ENCODE results near the gene TFAM.
"Not testable (repeated sequence)": the region's sequence is repeated elsewhere in the genome, so short reads cannot be mapped to it uniquely, and the experiment has no call there.

TFAM gene

DNA sequence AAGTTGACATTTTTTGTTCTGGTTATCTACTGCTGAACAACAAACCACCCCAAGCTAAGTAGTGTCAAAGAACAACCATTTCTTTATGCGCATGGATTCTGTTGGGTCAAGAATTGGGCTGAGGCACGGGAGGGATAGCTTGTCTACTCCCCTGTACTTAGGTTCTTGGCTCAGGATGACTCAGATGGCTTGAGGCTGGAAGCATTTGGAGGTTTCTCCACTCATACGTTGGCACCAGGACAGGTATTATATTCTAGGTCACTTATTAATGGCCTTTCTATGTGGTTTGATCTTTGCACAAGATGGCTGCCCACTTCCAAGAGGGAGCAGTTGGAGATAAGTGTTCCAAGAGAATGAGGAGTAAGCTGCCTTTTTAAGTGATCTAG is 11.8 kb upstream of the TFAM start:
- no peak for DNase-seq

DNA sequence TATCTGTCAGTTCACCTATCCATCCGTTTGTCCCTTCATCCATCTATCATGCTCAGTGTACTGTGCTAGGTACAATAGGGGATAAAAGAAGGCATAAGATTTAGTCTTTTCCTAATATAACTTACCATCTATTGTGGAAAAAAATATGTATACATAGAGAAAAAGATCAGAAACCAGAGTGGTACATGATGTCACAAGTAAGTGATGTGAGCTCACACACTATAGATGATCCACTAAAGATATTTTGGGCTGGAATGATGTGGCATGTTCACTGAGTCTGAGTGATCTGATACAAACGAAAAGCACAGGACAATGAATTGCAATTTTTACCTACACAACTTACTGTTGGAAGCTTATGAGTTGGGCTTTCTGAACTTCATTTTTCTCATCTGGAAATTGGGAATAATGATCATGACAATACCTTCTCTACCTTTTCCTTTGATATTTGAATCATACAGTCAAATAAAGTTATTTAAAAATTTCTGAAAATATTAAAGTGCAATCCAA is 2.7 kb upstream of the TFAM start:
- DNase-seq = no peak

DNA sequence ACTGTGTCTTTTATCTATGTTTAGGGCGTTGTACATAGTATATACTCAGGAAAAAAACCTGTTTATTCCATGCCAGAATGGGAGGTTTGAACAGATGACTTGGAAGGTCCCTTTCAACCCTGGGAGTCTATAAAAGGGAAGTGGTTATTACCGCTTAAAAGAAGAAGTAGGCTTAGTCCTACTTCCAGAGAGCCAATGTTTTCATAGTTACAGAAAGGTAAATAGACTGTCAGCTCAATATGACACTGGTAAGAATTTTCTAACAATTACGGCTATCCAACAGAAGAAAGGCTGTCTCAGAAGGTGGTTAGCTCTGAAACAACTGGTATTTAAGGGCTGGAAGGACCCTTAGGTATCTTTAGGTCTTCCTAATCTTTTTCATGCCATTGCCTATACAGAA is 1.1 kb upstream of the TFAM start:
- DNase-seq = no peak

DNA sequence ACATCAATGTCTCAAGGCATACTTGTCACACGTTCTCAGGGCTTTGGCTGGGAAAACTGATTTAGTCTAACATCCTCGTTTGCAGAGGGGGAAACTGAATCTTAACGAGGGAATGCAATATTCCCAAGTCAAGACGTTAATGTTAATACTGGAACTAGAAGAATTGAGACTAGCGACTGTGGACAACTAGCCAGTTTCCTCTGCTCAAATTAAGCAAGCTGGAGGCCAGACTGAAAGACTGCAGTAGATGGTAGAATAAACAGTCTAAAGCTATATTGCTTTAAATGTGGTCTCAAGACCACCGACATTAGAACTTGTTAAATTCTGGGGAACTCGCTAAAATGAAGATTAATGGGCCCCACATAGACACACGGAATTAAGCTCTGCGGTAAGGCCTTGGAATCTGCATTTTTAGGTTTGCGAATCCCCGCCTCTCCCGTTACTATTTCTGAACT is 639 bp upstream of the TFAM start:
- no peak for DNase-seq

DNA sequence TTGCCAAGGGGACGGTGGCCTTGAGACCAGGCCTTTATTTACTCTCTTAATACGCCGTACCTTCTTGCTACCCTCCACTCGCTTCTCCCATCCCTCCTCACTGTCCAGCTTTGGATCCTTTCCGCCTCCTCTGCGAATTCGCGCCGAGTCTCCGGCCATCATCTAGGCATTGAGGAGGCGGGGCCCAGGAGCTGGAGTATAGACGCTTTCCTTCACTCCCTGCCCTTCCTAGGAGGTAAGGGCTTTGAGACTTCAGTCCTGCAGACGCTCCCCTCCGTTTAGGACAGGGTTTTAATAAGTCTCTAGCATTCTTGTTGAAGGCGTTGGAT is 538 bp downstream of the TFAM start:
- no peak for DNase-seq

DNA sequence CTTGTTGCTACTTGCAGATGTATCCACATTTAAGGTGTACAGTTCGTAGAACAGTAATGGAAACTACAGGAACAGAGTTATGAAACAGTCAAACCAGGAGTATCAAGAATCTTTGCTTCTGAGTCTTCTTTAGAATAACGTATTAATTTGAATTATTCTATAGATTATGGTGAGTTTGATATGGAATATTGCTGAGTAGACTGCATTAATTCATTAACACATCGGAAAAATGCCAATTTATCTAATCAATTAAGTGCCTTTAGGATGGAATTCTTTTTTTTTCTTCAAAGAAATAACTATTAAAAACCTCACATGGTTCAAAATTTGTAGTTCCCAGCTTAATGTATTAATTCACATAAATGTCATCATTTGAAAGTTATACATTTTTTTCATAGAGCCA is 3.8 kb downstream of the TFAM start:
- no peak for DNase-seq

DNA sequence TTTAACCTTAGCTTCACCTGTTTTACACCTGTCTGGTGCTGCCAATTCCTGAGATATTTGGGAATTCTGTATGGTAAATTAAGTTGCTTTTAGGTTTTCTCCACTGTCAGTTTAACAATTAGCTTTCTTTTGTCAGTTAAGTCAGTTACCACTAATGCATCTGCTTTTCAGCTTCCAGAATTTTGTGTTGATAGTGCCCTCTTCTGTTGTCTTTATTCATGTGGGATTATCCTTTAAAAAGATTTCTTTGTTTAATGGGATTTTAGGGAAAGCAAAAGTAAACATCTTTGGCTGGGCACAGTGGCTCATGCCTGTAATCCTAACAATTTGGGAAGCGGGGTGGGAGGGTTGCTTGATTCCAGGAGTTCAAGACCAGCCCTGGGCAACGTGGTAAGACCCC is 8.1 kb downstream of the TFAM start:
- no peak for DNase-seq

DNA sequence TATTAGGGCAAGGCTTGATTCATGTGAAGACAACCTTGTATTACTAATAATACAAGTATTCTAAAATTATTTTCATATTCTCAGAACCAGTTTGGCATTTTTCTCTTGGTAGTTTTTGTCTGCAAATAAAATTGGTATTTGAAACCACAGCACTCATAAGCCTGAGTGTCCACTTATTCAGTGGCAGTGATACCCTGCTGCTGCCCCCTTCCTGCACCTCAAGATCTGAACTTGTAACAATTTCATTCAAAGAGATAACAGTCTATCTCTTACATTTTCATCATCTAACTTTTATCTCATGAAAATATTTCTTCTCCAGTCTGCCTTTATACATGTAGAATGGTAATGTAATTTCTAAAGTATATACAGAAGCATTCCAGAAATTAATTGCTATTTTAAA is 9.3 kb downstream of the TFAM start:
- no peak for DNase-seq

DNA sequence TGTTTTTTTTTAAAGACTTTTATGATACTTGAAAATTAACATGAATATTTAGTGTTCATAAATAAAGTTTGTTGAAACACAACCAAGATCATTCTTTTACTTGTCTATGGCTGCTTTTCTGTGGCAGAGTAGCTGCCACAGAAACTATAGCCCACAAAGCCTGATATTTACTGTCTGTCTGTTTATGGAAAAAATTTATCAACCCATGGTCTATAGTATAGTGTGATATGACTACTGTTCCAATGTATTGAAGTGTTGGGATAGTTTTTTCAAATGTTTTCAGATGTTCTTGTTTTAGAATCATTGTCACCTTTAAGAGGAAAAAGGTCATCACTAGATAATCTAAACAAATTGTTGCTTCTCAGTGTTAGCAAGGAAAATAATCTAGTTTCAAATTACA is 10.8 kb downstream of the TFAM start:
- DNase-seq = no peak

DNA sequence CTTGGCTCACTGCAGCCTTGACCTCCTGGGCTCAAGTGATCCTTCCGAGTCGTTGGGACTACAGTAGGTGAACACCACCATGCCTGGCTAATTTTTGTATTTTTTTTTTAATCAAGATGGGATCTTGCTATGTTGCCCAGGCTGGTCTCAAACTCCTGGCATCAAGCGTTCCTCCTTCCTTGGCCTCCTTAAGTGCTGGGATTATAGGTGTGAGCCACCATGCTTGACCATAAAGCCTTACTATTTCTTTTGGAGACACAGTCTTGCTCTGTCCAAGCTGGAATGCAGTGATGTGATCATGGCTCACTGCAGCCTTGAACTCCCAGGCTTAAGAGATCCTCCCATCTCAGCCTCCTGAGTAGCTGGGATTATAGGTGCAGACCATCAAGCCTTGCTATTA is 12.6 kb downstream of the TFAM start:
- no peak for DNase-seq

DNA sequence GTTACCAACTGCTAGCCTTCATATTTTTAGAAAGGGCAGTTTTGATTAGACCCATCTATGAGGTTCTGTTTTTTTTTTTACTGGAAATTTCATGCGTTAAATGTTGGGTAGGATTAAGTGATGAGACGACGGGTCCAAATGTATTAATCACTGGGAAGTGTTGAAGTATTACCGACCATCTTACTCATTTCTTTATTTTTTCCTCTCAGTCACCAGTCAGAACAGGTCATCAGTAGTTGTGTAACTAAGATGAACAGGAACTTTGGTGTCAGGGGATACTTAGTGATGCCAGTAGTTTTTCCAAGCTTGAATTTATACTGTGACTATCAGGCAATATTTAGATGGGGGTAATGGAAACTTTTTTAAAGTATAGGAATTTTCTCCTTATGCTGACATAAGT is 14.2 kb downstream of the TFAM start:
- DNase-seq = no peak

DNA sequence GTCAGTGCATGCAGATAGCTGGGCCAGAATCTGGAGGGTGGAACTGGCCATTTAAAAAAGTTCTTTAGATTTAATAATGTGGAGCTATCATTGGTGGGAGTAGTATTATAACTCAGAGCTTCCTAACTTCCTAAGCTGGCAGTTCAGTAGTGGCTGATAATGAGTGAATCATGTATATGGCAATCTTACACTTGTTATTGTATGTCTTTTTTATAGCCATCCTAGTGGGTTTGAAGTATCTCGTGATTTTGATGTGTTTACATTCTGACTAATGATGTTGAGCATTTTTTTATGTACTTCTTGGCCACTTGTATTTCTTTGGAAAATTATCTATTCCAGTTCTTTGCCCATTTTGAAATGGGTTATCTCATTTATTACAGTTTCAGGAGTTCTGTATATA is 15.4 kb downstream of the TFAM start:
- DNase-seq = no peak

DNA sequence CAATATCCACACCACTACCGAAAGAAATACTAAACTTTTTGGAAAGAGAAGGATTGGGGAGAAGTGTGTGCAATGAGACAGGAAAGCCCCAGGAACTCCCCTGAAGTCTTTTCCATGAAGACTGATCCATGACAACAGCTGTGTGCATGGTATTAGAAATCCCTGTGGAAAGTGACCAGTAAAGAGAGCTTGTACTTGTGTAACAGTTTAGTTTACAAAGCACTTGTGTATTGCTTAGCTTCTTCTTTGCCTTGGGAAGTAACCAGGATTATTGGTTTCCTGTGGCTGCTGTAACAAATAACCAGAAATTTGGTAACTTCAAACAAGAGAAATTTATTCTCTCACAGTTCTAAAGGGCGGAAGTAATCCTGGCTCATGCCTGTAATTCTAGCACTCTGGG is 18.8 kb downstream of the TFAM start:
- DNase-seq = no peak

DNA sequence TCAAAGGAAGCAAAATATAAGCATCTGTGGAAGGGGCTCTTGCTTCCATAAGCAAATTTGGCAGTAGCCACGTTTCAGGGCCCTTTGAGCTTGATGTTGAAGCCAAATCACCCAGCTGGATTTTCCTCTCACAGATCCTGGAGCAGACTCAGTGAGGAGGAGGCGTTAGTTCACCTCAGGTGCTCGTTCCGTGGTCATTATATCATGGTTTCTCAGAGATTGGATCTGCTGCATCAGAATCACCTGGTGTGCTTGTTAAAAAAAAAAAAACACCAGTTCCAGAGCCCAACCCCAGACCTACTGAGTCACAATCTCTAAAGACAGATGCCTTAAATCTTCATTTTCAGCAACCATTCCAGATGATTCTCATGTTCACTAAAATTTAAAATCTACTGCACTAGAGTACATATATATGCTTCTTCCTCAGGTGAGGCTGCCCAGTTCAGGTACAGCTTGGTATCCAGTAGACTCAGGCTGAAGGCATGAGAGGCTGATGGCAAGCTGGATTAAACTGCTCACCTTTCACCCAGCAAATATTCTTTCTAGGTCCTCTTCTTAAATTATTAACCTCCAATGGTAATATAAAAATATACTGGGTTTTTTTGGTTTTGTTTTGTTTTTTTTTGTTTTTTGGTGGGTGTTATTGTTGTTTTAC is 24.9 kb downstream of the TFAM start:
- DNase-seq = no peak

DNA sequence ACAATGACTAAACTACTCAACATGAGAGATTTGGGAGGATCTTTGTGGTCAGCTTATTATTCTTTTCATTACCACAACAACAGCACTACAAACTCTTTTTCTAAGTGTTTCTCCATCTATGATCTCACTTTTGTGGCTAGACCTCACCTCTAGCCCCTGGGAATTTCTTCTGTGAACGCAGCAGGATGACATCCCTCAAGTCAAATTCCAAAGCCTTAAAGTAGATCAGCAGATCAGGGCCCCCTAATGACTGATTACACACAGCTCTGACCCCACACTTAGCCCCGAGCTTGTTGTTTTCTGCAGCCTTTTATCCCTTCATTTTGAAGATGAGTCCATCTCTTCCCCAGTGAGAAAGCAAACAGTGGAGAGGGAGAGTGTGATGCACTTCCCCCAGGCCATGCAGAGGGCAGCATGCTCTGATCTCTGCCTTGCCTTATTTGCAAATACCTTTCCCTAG is 27.3 kb downstream of the TFAM start:
- DNase-seq = no peak

DNA sequence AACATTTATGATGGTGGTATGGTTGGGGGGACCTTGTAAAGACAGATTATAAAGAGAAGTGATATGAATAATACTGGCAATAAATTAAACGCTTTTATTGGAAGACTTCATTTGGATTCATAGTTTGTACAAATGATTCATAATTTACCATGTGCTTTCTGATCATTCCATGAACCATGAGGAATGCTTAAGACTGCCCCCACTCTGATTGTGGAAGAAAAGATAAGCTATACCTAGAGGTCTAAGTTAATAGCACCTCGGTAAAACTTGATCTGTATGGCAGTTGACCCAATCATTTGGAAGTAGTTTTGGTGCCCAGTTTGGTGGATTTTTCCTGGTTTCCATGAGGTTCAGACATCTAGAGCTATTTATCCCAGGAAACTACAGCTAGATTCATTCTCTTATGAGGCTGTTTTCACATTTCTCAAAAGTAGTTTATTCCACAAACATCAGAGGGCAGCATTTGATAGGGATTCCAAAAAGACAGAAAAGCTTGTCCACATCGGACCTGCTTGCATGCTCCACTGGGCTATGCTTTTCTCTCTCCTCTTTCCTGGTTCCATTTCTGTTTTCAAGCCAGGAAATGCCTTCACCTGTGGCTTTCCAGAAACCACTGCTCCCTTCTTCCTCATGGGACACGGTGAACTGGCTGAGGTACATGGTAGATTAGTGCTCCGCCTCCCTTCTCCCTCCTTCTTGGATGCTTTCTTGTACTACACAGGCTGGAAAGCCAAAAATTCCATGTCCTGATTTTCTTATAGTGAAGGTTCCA is 29.2 kb downstream of the TFAM start:
- no peak for DNase-seq

DNA sequence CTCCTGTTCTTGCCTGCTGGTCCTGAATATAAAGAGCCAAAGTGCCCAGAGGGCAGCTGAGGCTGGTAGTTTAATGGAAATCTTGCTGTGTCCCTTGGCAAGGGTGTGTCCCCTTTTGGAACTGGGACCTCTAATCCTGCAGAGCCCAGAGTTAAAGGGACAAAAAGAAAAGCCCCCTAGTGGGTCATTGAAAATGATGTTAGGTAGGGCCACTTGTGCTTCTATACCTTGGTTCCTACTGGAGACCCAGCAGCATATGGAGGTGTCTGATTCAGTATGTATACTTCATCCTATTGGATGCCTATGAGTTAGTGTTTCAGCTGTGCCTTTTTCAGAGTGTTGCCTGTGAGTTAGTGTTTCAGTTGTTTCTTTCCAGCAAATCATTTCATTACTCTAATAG is 30.5 kb downstream of the TFAM start:
- no peak for DNase-seq

DNA sequence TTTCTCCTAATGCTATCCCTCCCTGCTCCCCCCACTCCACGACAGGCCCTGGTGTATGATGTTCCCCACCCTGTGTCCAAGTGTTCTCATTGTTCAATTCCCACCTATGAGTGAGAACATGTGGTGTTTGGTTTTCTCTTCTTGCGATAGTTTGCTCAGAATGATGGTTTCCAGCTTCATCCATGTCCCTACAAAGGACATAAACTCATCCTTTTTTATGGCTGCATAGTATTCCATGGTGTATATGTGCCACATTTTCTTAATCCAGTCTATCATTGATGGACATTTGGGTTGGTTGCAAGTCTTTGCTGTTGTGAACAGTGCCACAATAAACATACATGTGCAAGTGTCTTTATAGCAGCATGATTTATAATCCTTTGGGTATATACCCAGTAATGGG is 32.7 kb downstream of the TFAM start:
- not testable (repeated sequence) for DNase-seq

DNA sequence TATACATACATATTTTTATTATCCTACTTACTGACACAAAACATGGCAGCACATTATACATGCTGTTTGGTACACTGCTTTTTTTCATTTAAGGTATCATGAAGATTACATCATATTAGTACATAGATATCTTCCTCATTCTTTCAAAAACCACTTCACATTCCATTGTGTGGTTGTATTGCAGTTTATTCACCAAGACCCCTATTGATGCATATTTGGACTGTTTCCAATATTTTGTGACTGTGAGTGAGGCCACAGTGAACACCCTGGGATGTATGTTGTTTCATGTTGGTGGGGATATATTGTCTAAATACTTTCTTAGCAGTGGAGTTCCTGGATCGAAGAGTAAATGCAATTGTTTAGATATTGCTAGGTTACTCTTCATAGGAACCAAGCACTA is 39.0 kb downstream of the TFAM start:
- DNase-seq = no peak

DNA sequence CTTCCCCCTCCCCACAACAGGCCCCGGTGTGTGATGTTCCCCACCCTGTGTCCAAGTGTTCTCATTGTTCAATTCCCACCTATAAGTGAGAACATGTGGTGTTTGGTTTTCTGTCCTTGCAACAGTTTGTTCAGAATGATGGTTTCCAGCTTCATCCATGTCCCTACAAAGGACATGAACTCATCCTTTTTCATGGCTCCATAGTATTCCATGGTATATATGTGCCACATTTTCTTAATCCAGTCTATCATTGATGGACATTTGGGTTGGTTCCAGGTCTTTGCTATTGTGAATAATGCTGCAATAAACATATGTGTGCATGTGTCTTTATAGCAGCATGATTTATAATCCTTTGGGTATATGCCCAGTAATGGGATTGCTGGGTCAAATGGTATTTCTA is 43.2 kb downstream of the TFAM start:
- not testable (repeated sequence) for DNase-seq

DNA sequence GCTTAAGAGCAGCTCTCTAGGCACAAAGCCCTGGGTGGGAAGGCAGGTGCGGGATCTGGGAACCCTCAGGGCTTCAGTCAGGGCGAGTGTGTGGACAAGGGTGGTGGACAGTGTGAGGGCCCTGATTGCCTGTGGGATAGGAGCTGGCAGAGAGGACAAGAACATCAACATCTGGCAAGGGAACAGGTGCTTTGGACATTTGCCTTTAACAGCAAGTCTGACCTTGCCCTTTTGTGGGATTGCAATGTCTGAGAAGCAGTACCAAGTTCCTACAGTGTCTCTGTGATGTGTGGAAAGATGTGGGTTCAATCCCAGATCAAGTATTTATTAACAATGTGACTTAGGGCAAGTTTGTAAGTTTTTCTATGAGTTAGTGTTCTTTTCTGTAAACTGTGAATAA is 46.7 kb downstream of the TFAM start:
- no peak for DNase-seq

DNA sequence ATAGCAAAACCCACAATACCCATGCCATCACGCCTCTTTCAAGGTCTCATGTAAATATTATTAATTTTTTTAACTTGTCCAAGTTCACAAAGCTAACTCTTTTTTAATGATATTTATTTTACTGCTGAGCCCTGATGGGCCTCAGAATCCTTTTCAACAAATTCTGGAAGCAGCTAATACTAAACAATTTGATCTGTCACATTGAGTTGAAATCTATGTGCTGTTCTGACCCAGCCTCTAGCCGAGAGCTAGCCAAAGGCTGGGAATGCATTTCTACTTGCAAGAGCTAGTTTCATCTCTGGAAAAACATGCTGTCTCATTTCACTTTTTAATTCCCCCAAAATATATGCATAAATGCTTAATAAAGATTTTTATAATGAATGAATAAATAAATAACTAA is 47.9 kb downstream of the TFAM start:
- DNase-seq = no peak

DNA sequence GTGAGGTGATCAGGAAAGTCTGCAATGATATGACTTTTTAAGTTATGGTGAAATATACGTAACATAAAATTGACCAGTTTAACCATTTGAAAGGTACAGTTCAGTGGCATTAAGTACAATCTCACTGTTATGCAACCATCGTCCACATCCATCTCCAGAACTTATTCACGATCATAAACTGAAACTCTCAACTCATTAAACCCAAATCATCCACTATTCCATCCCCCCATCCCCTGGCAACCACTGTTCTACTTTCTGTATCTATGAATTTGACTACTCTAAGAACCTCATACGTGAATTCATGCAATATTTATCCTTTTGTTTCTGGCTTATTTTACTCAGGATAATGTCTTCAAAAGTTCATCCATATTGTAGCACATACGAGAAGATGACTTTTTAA is 48.4 kb downstream of the TFAM start:
- no peak for DNase-seq

DNA sequence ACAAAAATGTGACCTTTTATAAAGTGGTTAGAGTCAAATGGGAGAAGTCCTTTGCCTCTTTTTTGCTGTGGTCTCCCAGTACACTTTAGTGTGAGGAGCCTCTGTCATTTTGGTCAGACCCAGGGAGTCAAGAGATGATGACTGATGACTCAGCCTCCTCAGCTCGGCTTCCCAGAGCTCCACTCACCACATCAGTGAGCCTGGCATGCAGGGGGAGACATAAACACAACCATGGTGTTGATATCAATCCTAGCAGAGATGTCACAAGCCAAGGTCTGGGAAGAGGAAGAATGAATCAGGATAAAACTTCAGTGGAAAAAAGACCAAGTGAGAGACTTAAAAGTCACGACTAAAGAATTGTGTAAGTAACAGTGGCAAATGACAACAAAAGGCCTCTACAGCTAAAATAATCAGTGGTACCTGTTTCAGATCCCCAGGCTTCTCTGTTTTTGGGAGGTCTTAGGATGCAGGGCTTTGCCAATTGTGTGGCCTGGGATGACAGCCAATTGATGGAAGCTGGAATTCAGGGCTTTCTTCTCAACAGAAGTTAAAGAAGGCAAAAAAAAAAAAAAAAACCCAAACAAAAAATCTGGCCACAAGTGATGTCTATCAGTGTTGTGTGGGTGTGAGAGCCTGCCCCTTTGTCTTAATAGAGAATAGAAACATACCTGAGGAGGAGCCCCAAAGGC is 50.2 kb downstream of the TFAM start:
- DNase-seq = no peak

All from CD4-positive, alpha-beta T cell treated with Interferon gamma for 1 hour (primary cell).